OCI-LY1 (cell line): Measurements from ENCODE around the gene ZNF777.

Experiments
- CTCF ChIP-seq: fragments of 200-600 bp; sonication (generic), shearing (Covaris generic); IDR thresholded peaks from 2 replicates; pipeline ENCODE4 v1.5.1; 2017; ENCODE audit warnings: mild to moderate bottlenecking, antibody characterized with exemption, low read length, moderate library complexity, mixed read lengths
- EZH2 ChIP-seq: fragments of 200-600 bp; sonication (generic), shearing (Covaris generic); IDR thresholded peaks from 2 replicates; pipeline ENCODE4 v1.8.0; 2017; ENCODE audit warnings: borderline replicate concordance, mixed run types, mild to moderate bottlenecking, antibody characterized with exemption, low read length, moderate library complexity, mixed read lengths

DNA sequence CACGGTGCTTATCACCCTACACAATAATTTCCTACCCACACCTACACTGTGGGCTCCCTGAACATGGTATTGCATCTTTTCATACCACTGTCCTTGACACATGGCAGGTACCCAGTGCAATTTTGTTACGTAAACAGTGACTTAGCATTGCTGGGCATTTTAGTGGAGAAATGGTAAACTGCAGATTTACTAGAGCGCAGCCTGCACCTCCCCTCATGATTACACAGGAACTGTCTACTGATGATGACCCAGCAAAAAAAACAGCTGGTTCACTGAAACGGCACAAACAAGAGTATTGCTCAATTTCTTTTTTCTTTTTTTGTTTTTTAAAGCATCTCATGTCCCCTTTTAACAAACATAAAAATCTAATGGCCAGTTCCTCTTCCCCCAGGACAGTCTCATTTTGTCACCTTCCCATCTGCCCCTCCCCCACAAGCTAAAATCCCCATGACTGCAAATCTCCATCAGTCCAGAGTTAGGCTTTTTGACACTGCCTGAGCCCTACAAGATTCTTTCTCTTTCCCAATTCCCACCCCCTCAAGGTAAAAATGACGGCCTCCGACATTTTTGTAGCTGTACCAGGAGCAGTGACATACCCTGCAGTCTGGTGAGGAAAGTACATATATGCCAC lies 34.0 kb upstream of the ZNF777 start:
- no peak for TF ChIP-seq CTCF
- no peak for TF ChIP-seq EZH2
